HG02623 (cell line): Measurements from ENCODE around the gene PSAP.

Experiments used
- ATAC-seq: cut with Tn5 transposase; IDR thresholded peaks from one replicate; pipeline ENCODE4 v1.9.1; 2021; ENCODE audit warnings: moderate library complexity; ENCODE audit not compliant: unreplicated experiment

Gene PSAP

DNA sequence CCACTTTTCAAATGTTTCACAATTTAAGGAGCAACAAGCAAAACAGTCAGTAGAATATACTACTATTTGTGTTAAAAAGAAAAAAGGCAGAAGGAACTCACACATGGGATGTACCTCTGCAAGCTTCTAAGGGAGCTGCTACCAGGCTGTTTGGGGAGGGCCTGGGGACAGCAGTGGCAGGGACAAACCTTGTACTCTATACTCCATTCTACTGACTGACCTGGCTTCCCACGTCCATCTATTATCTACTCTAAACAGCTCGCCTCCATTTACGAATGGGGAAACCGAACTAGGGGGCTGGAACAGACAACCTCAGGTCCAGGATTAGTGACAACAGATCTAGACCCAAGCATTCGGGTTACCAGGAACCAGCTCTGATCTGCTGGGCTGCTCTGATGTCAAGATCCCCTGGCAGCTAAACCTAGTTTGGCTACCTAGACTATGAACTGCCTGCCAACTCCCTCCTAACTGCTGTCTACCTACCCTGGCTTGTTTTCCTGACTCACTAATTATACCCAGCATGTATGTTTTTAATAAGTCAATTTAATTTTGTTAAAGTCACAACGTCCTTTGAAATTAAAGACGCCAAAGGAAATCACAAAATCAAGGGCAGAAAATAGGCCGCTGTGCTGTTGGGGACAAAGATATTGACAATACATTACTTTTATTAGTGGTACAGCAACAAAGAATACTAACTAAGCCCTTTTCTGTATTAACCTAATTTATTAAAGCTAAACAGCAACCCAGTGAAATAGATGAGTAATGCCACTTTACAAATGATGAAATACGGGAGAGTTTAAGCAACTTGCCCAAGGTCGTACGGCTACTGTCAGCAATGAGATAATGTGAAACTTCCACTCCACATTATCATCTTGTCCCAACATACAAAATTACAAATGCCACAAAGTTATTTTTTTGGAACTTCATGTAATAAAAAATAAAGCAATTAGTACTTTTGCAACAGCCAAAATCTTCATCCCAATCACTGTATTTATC is 5.3 kb downstream of the PSAP start:
- ATAC-seq = no peak

DNA sequence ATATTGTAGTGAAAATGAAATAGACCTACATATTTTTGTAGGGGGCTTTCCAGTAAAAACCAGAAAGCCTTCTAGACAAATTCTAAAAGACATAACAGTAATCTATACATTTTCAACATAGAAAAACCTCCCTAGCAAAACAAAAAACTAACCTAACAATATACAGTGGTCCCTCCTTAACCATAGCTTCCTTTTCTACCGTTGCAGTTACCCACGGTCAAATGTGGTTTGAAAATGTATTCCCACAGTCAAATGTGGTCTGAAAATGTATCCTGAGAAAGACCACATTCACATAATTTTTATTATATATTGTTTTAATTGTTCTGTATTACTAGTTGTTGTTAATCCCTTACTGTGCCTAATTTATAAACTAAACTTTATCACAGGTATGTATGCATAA is 6.4 kb downstream of the PSAP start:
- ATAC-seq = no peak

DNA sequence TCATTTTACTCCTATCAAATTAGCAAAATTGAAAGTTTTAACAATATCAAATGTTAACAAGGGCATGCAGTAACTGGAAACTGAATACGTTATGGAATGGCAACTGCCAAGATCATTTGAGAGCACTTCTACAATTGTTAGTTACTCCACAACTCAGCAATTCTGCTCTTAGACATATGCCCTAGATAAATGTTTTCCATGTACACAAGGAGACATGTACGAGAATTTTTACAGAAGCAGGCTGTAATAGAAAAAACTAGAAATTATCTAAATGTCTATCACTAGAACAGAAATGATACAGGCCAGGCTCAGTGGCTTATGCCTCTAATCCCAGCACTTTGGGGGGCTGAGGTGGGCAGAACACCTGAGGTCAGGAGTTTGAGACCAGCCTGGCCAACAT is 7.0 kb downstream of the PSAP start:
- no peak for ATAC-seq

DNA sequence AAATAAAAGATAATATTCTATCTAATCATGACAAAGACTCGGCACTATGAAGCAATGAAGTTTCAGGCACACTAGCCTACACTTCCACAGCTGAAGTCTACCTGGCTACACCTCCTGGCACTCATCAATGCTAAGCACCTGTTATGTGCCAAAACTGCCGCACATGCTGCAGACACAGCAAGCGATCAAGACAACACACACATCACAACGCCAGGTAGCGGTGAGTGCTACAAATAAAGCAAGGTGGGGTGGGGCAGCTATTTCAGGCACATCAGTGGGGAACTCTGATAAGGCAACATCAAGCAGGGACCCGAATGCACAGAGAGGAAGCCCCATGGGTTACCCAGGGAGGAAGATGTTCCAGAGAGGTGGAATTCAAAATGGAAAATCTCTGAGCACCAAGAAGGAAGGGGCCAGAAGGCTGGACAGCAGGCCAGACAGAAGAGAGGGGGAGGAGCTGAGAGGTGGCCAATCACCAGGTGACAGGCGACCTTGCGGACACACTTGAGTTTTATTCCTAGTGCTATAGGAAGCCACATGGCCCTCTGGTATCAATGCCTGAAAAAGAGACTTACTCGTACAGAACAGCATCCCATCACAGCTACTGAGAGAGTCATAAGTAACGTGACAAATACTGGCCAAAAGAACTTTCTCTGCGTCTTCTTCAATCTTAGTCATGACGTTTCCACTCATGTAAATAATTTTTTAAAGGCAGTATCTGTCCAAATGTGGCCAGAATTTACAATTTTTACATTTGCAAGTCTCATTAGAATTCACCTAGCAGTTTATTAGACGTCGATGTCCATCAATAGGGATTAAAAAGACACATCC is 8.0 kb downstream of the PSAP start:
- no peak for ATAC-seq

DNA sequence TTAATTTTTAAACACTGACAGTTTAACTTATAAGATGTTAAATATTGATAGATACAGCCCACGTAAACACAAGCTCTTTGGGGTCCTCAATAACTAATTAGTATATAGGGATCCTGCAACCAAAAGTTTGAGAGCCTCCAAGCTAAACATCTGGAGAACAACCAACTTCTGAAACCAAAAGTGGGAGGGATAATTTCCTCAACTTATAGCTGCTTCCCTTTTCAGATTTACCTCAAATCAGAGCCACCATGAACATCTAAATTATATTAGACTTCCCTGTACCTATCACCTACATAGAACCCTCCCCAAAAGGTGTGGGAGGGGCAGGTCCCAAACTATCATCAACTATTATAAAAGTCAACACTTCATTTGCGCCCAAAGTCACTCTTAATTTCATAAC is 8.6 kb downstream of the PSAP start:
- ATAC-seq = no peak

DNA sequence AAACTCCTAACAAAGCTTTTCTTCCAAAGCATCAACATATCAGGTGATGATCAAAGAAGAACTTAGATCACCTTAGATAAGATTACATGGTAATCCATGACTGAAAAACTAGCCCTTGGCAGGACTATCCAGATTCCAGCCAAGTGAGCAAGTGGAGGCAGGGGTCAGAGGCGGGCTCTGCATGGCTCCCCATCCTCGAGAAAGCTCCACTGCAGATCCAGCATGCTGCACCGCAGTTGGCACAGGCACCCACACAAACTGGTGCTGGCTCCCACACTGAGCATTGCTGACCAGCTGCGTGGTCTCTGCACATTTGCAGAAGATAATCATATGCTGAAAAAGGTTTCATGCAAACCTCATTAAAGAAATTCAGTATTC is 10.1 kb downstream of the PSAP start:
- ATAC-seq = no peak

DNA sequence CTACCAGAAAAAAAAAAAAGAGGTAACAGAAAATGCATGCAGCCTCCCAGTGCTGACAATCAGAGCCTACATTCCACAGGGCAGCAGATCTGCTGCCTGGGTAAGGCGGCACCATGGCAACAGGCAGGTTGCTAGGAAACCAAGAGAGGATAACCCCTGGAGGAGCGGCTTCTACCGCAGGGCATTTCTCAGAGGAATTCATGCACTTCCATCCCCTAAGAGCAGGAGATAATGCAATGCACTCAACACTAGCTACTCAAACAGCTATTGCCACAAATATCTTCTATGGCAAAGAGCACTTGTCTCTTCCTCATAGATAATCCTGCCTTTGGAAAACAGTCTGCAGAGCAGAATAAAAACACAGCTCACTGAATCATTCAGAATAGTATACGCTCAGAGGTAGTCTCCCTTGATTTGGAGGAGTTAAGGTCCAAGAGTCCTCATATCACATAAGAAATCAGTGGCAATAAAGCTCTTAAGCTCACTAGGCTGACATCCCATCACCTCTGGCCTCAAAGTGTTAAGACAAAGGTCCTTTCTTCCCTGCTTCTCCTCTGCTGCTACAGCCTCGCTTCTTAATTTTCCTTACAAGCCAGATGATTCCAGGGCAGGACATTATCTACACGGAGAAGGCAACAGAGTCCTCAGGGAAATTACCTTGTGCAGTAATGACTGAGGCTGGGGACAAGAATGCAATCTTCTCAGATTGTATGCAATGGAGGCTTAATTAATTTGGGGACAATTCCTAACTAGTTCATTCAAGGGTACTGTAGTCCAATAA is 10.7 kb downstream of the PSAP start:
- ATAC-seq = no peak

DNA sequence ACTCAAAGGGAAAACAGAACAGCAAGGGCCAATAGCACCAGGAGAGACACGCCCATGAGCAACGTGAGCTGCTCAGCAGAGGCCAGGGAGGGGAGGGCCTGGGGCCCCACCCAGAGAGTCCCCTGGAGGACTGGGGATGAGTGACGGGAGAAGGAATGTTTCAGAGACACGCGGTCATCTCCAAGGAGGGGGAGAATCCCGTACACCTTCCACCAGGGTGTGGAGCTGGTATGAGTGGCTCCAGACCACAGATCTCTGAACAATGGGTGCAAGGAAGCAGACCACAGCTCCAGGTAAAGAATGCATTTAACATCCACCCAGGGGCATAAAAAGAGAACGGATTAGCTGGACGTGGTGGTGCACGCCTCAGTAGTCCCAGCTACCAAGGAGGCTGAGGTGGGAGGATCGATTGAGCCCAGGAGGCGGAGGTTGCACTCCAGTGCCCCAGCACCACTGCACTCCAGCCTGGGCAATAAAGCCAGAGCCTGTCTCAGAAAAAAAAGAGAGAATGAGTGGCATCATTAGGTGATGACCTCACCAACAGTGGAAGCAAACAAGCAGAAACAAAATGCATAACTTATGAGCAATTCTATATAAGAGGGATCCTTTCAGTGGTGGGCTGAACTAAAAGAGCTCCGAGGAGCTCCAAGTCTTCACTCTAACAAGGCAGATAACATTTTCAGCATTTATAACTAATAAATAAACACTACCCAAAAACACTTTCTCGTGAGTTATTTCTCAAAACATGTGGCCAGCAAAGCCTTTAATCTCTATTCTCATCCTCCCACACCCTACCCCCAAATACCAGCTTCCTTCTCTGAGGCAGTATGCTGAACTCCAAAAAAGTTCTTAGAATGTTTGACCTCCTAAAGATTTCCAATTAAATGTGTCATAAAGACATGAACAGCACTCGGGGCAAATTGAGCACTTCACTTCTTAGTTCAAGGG is 12.5 kb downstream of the PSAP start:
- ATAC-seq = no peak

DNA sequence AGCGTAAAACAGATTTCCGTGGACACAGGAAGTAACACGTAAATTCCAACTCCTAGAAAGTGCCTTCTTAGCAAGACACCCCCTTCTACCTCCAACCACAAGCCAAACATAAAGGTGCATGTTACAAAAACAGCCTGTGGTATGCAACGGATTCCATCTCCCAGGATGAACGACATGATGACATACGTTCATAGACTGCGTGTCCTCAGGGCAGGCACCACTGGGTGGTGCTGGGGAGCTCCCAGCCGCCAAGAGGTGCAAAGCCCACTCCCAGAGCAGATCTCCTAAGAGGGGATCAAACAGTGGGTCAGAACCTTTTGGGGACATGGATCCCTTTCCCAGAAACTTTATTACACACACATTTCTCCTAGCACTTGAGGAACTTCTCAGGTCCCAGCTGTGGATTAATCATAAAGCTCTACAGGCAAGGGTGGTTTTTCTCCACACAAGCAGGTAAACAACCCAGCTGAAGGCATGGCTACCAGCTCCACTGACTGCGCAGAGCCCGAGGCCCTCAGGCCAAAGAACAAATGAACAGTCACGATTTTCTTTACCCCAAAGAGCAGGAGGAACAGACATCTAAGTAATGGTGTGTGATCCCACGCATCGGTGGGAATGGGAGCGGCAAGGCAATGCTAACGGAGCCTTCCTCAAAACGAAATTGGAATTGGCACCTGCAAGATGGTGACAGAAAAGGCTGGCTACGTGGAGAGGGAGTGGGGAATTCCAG is 13.8 kb downstream of the PSAP start:
- ATAC-seq = no peak

DNA sequence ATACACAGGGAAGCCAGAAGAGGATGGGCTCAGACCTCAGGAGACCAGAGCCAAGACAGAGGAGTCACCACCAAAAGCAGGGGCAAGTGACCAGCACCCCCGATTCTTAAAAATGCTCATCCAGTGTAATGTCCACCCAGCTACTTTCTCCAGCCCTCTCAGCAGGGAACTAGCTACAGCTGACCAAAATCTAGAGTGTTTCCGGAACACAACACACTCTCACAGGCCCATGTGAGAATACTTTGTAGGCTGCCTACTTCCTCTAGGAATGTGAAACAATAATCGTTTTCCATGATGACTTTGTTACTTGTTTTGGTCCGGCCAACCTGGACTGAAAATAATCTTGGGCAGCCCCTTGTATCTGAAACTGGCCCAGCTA is 14.5 kb downstream of the PSAP start:
- no peak for ATAC-seq

DNA sequence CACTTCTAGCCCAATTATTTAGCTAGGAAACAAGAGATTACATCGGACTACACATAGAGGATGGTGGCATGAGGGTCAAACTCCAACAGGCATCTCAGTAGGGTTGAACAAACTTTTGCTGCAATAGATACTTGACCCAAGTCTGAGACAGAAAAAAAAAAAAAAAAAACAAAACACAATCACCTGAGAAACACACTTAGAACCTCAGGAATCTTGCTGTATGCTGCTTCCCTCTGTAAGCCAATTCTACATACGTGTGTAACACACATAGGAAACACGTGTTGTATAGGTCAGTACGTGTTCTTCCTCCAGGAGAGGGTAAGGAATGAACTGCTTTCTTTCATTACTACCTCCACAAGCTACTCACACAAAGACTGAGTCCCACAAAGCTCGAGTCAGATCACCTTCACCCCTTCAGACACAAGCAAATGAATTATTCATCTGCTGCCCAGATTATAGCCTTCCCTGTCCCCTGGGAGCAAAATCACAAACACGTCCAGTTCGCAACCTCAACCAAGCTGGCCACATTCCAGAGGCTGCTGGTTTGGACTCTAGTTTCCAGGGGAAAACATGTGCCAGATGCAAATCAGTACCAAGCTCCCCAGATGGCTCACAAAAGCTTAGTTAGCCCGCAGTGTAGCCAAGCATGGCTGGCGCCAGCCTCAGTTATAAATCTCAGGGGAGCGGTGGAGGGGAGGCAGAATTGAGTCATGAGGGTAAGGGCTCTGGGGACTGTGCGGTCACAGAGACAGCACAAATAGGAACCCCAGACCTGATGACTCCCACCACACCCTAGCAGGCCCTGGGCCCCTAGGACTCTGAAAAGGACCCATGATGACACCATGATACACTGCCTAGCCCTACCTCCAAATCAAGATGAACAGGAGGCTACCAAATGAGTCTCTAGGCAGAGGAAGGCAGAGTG is 15.1 kb downstream of the PSAP start:
- peak; percentile 77 for ATAC-seq

DNA sequence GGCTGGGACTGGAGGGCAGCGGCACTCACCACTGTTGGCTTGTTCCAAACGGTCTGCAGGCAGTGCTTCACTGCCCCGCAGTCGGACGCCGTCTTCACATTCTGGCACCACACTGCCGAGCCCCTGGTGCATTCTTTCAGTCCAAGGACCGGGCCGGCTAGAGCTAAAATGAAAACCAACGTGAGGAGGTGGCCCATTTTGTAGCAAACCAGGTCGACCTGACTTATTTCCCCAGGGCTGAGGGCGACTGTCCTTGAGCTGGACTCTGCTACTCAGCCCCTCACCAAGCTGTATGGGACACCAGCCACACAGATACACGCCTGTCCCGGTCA is 16.7 kb downstream of the PSAP start:
- no peak for ATAC-seq

DNA sequence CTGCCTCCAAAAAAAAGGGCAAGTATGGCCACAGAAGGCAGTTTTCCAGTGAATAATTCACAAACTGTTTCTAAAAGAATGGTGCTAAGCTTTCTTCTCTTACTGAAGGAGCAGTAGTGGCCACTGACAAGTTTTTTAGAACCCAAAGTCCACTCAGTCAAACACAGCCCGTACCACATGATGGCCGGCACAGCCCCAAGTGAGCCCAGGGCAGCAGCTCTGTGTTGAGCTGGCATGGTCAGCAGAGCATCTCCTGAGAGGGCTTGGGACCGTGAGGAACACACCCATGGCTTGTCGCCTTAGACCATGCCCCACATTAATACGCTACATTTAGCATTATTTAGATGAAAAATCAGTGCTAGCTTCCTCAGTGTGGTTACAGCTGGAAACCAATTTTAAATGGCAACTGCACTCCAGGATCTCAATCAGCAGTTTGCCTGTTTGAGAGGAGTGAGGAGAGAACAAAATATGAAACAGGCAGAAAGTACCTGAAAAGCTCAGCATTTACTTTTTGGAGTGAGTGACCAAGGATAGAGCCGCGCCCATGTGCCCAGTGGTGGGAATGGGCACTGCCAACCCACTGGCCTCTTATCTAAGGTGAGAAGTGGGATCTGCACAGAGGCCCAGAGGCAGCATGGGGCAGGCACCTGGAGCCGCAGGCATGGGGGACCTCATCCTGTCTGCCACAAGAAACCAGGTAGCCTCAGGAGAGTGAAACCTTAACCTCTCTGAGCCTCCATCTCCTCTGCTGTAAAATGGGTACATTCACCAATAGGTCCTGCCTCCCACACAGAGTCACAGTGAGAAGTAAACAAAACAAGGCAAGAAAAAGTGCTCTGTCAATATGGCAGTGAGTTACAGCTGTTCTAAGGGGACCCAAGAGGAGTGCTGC is 17.4 kb downstream of the PSAP start:
- no peak for ATAC-seq

DNA sequence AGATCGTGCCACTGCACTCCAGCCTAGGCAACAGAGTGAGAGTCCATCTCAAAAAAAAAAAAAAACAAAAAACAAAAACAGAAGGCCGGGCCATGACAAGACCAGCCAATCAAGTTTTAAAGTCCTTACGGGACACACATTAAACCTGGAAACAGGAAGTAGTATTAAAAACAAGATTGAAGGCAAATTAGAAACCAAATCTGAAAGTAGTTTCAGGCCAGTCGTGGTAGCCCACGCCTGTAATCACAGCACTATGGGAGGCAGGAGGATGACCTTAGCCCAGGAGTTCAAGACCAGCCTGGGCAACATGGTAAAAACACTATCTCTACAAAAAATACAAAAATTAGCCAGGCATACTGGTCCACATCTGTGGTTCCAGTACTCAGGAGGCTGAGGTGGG is 18.1 kb downstream of the PSAP start:
- ATAC-seq = no peak

DNA sequence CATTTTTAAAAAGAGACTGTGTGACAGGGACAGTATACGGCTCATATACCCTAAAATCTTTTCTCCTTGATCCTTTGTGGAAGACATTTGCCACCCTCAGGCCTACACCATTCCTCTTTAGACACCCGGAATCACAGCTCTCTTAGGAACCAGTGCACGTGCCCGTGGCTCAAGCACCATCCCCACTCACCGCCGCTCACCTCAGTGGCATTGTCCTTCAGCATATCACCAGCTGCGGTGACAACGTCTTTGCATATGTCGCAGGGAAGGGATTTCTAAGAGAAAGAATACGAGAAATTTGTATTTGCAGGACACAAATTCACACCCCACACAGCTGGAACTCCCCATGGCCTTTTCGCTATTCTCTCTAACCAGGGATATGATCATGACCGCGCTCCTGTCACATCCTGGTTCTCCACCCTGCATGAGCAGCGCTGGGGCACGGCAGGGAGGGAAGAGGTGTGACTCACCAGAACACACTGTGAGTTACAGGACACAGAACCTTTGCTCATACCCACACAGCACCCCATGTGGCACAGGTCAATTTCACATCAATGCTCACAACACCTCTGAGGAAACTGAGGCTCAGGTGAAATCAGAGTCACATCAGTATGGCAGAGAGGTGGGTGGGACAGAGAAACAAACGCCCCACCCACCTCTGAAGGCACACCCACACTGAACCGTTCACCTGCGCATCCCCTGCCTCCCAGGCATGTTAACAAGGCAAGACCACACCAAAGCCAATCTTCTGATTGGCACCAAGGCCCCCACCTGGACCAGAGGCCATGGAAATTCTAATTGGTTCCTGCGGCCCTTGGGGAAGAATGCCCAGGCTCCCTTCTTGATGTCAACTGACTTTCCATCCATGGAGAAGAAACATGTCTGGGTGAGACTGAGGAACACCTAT is 19.2 kb downstream of the PSAP start:
- no peak for ATAC-seq

DNA sequence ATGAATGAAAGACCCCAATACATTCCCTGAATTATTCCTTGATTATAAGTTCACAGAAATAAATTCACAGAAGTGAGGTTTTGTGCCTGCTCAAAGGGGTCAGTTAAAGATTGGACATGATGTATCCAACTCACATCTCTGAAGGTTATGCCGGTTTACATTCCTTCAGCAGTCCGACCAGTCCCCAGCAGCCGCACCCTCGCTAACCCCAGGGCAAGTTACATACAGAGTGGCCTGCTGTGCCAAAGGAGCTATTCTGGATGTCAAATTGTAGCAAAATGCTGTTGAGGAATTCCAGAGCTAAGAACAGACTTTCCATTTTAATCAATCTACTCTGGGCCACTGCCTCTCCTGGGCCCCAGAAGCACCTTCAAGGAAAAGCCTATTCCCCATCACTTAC is 20.3 kb downstream of the PSAP start:
- no peak for ATAC-seq

DNA sequence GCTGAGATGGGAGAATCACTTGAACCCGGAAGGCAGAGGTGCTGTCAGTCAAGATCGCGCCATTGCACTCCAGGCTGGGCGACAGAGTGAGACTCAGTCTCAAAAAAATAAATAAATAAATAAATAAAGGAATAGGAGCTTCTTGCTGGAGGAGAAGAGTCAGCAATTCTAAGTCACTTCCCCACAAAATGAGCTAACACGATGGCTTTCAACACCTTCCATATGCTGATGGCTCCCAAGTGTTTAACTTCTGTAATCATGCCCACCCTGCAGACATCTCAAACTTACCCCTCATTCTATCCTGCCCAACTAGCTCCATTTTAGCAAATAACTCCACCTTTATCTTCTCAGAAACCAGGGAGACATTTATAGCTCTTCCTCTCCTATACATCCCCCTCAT is 21.2 kb downstream of the PSAP start:
- ATAC-seq = no peak
